Measurements from ENCODE around the gene MPZL1.

DNA sequence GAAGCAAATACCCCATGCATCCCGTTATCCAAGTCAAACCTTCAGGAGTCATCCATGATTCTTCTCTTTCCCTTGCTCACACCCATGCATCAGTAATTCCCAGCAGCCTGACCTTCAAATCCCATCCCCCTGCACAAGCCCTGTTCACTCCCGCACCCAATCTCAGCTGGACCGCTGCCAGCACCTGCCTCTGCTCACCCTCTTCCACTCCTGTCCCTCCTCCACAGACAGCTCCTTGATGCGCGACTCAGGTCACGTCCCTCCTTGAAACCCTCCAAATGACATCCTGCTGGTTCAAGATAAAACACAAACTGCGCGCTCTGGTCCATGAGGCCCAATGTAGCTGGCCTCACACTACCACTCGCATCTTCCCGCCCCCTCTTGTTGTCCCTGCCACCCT lies 43.4 kb upstream of the MPZL1 start:
- TF ChIP-seq, protein P1, sequence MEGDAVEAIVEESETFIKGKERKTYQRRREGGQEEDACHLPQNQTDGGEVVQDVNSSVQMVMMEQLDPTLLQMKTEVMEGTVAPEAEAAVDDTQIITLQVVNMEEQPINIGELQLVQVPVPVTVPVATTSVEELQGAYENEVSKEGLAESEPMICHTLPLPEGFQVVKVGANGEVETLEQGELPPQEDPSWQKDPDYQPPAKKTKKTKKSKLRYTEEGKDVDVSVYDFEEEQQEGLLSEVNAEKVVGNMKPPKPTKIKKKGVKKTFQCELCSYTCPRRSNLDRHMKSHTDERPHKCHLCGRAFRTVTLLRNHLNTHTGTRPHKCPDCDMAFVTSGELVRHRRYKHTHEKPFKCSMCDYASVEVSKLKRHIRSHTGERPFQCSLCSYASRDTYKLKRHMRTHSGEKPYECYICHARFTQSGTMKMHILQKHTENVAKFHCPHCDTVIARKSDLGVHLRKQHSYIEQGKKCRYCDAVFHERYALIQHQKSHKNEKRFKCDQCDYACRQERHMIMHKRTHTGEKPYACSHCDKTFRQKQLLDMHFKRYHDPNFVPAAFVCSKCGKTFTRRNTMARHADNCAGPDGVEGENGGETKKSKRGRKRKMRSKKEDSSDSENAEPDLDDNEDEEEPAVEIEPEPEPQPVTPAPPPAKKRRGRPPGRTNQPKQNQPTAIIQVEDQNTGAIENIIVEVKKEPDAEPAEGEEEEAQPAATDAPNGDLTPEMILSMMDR (conservative IDR thresholded peaks at IDR 0.05; ENCODE audit: low read length) = no peak
- no peak for TF ChIP-seq EZH2phosphoT487 (IDR thresholded peaks at IDR 0.05; ENCODE audit: borderline replicate concordance, low read depth, low read length)
